ENCODE measurements around the gene GGTLC2. TPM values are rescaled to one million over a fixed set of nuclear protein-coding genes. Genes with fewer than 3 reads are reported as not detected.
"Not testable (repeated sequence)": the region's sequence is repeated elsewhere in the genome, so short reads cannot be mapped to it uniquely, and the experiment has no call there.

Gene GGTLC2
- polyA plus RNA-seq, 1 donor from 2014 or later: not detected

DNA sequence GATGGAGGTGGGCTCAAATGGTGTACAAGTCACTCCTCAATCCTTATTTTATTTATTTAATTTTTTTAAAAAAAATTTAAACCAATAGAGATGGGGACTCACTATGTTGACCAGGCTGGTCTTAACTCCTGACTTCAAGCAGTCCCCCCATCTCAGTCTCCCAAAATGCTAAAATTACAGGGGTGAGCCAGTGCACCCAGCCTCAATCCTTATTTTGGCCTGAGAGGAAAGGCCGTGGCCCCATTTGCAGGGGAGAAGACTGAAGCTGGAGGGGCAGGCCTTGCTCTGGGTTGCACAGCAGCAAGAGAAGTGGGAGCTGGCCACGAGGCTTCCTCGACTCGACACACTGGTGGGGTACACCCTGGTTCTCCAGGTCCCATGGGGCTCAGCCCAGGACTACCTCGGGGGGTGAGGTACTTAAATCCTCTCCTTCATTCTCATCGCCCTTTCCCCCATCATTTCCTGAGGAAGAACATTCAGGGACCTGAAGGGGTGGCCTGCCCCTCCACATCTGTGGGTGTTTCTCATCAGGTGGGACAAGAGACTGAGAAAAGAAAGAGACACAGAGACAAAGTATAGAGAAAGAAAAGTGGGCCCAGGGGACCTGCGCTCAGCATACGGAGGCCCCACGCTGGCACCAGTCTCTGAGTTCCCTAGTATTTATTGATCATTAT is 4.6 kb downstream of the GGTLC2 start:
- not testable (repeated sequence) for H3K9me2 ChIP-seq (ENCODE audit: insufficient read depth, low read length); H3K9me3 ChIP-seq (ENCODE audit: low read length); H3K27me3 ChIP-seq (ENCODE audit: insufficient read depth, low read depth, low read length); H3K9ac ChIP-seq (ENCODE audit: low read length); H3K4me3 ChIP-seq (ENCODE audit: low read length); H3F3A ChIP-seq (ENCODE audit: insufficient read depth, low read length, poor library complexity, severe bottlenecking); H3K36me3 ChIP-seq (ENCODE audit: insufficient read depth, low read length); H4K20me1 ChIP-seq (ENCODE audit: insufficient read depth); H3K4me2 ChIP-seq (ENCODE audit: low read length); H3K79me2 ChIP-seq (replicated peaks; ENCODE audit: insufficient read depth, low read length); H2AFZ ChIP-seq (ENCODE audit: low read depth, low read length); H3K27ac ChIP-seq (ENCODE audit: low read length)

DNA sequence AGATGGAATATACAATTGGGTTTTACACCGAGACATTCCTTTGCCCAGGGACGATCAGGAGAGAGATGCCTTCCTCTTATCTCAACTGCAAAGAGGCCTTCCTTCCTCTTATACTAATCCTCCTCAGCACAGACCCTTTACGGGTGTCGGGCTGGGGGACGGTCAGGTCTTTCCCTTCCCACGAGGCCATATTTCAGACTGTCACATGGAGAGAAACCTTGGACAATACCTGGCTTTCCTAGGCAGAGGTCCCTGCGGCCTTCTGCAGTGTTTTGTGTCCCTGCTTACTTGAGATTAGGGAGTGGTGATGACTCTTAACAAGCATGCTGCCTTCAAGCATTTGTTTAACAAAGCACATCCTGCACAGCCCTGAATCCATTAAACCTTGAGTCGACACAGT is 5.3 kb downstream of the GGTLC2 start:
- not testable (repeated sequence) for H3K9ac ChIP-seq (ENCODE audit: low read length); H4K20me1 ChIP-seq (ENCODE audit: insufficient read depth); H3F3A ChIP-seq (ENCODE audit: insufficient read depth, low read length, poor library complexity, severe bottlenecking); H3K79me2 ChIP-seq (replicated peaks; ENCODE audit: insufficient read depth, low read length); H3K36me3 ChIP-seq (ENCODE audit: insufficient read depth, low read length); H3K27ac ChIP-seq (ENCODE audit: low read length); H3K9me3 ChIP-seq (ENCODE audit: low read length); H3K4me2 ChIP-seq (ENCODE audit: low read length); H3K4me3 ChIP-seq (ENCODE audit: low read length); H3K9me2 ChIP-seq (ENCODE audit: insufficient read depth, low read length); H2AFZ ChIP-seq (ENCODE audit: low read depth, low read length); H3K27me3 ChIP-seq (ENCODE audit: insufficient read depth, low read depth, low read length)

DNA sequence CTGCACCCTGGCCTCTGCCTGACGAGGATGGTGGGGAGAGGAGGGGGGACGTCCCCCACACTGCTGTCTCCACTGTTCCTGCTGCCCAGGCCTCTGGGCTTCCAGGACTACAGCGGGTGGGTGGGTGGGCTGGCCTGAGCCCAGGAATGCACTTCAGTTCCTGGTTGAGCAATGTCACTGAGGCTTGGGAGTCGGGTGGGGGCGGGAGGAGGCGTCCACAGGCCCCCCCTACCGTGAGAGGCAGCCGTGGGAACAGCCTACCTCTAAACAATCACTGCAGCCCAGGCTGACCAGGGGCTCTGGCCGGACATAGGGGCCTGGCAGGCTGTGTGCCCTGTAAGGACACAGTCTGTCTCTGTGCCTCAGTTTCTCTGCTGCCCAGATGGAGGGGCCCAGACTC is 6.0 kb downstream of the GGTLC2 start:
- H3K36me3 ChIP-seq (ENCODE audit: insufficient read depth, low read length); H3K27ac ChIP-seq (ENCODE audit: low read length); H3K4me3 ChIP-seq (ENCODE audit: low read length); H3K27me3 ChIP-seq (ENCODE audit: insufficient read depth, low read depth, low read length); H2AFZ ChIP-seq (ENCODE audit: low read depth, low read length); H3K9me2 ChIP-seq (ENCODE audit: insufficient read depth, low read length); H3K9ac ChIP-seq (ENCODE audit: low read length); H3K4me2 ChIP-seq (ENCODE audit: low read length); H3F3A ChIP-seq (ENCODE audit: insufficient read depth, low read length, poor library complexity, severe bottlenecking); H4K20me1 ChIP-seq (ENCODE audit: insufficient read depth); H3K79me2 ChIP-seq (replicated peaks; ENCODE audit: insufficient read depth, low read length); H3K9me3 ChIP-seq (ENCODE audit: low read length): not testable (repeated sequence)

DNA sequence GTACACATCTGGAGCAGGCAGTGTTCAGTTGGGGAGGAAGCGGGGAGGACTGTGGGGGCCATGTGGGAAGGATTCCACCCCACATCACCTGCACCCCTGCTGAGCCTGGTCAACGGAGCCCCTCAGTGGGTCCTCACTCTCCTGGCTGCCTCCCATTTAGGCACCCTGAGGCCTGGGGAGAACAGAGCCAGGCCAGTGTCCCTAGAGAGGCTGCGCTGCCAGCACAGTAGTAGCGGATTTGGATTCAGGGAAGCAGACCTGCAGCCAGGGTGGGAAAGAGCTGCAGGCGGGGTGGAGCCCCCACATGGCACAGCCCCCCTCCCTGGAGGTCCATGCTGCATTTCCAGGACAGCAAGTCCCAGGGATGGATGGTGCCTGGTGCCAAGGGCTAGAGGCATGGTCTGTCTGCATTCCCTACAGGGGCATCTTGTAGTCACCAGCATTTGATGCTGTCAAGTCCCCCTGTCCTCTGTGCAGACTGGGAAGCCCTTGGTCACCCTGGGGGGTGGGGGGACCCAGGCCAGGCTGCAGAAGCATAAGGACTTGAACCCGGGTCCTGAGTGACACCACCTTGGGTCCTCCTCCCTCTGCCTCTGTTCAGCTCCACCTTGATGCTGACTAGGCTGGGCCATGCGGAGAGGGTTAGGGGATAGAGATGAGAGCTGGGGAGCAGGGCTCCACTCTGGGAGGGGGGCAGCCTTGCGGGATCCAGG is 6.5 kb downstream of the GGTLC2 start:
- not testable (repeated sequence) for H3K4me2 ChIP-seq (ENCODE audit: low read length); H3F3A ChIP-seq (ENCODE audit: insufficient read depth, low read length, poor library complexity, severe bottlenecking); H3K27me3 ChIP-seq (ENCODE audit: insufficient read depth, low read depth, low read length); H3K9ac ChIP-seq (ENCODE audit: low read length); H4K20me1 ChIP-seq (ENCODE audit: insufficient read depth); H3K9me3 ChIP-seq (ENCODE audit: low read length); H3K27ac ChIP-seq (ENCODE audit: low read length); H3K9me2 ChIP-seq (ENCODE audit: insufficient read depth, low read length); H3K79me2 ChIP-seq (replicated peaks; ENCODE audit: insufficient read depth, low read length); H2AFZ ChIP-seq (ENCODE audit: low read depth, low read length); H3K4me3 ChIP-seq (ENCODE audit: low read length); H3K36me3 ChIP-seq (ENCODE audit: insufficient read depth, low read length)

DNA sequence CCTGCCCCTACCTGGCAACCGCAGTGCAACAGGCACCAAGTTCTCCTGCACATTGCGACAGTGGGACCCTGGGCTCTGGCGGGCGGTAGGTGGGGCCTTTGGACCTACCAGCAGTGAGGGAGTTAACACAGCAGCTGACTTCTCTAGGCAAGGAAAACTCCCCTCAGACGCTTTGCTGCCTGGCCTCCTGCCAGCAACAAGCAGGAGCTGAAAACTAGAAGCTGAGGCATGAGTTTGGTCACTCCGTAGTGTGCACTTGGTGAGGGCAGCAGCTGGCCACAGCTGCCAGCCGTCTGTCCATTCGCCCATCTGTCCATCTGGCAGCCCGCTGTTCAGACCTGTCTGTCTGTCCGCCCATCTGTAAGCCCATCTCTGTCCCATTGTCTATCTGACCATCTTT is 7.2 kb downstream of the GGTLC2 start:
- not testable (repeated sequence) for H3K9me3 ChIP-seq (ENCODE audit: low read length); H3K4me2 ChIP-seq (ENCODE audit: low read length); H3F3A ChIP-seq (ENCODE audit: insufficient read depth, low read length, poor library complexity, severe bottlenecking); H3K79me2 ChIP-seq (replicated peaks; ENCODE audit: insufficient read depth, low read length); H3K9me2 ChIP-seq (ENCODE audit: insufficient read depth, low read length); H2AFZ ChIP-seq (ENCODE audit: low read depth, low read length); H3K9ac ChIP-seq (ENCODE audit: low read length); H3K27ac ChIP-seq (ENCODE audit: low read length); H3K27me3 ChIP-seq (ENCODE audit: insufficient read depth, low read depth, low read length); H3K36me3 ChIP-seq (ENCODE audit: insufficient read depth, low read length); H3K4me3 ChIP-seq (ENCODE audit: low read length); H4K20me1 ChIP-seq (ENCODE audit: insufficient read depth)

DNA sequence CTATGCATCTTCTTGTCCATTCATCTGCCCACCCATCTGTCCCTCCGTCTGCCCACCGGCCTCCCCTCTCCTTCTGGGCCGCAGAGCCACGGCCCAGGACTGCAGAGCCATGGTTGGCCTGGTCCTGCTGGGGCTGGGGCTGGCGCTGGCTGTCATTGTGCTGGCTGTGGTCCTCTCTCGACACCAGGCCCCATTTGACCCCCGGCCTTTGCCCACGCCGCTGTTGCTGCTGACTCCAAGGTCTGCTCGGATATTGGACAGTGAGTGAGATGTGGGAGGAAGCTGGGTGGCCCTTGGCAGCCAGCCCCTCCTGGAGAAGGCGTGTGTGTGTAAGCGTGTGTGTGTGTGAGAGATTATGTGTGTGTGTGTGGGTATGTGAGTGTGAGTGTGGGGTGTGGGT is 7.7 kb downstream of the GGTLC2 start:
- H3K4me2 ChIP-seq (ENCODE audit: low read length); H3F3A ChIP-seq (ENCODE audit: insufficient read depth, low read length, poor library complexity, severe bottlenecking); H3K9me2 ChIP-seq (ENCODE audit: insufficient read depth, low read length); H3K9ac ChIP-seq (ENCODE audit: low read length); H3K4me3 ChIP-seq (ENCODE audit: low read length); H4K20me1 ChIP-seq (ENCODE audit: insufficient read depth); H2AFZ ChIP-seq (ENCODE audit: low read depth, low read length); H3K27me3 ChIP-seq (ENCODE audit: insufficient read depth, low read depth, low read length); H3K9me3 ChIP-seq (ENCODE audit: low read length); H3K79me2 ChIP-seq (replicated peaks; ENCODE audit: insufficient read depth, low read length); H3K36me3 ChIP-seq (ENCODE audit: insufficient read depth, low read length); H3K27ac ChIP-seq (ENCODE audit: low read length): not testable (repeated sequence)

DNA sequence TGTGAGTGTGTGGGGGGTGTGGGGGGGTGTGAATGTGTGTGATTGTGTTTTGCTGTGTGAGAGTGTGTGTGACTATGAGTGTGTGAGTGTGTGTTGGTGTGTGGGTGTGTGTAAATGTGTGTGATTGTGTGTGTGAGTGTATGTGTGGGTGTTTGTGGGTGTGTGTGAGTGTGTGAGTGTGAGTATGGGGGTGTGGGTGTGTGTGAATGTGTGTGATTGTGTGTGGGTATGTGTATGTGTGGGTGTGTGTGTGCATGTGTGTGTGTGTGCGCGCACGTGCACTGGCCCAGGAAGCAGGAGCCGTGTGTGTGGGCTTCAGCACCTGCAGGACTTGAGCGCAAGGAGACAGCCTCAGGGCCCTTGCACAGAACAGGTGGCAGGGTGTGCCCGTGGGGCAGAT is 8.2 kb downstream of the GGTLC2 start:
- H2AFZ ChIP-seq (ENCODE audit: low read depth, low read length); H3K4me3 ChIP-seq (ENCODE audit: low read length); H3F3A ChIP-seq (ENCODE audit: insufficient read depth, low read length, poor library complexity, severe bottlenecking); H3K9ac ChIP-seq (ENCODE audit: low read length); H3K9me2 ChIP-seq (ENCODE audit: insufficient read depth, low read length); H3K79me2 ChIP-seq (replicated peaks; ENCODE audit: insufficient read depth, low read length); H3K9me3 ChIP-seq (ENCODE audit: low read length); H3K27ac ChIP-seq (ENCODE audit: low read length); H3K36me3 ChIP-seq (ENCODE audit: insufficient read depth, low read length); H3K4me2 ChIP-seq (ENCODE audit: low read length); H4K20me1 ChIP-seq (ENCODE audit: insufficient read depth); H3K27me3 ChIP-seq (ENCODE audit: insufficient read depth, low read depth, low read length): not testable (repeated sequence)

DNA sequence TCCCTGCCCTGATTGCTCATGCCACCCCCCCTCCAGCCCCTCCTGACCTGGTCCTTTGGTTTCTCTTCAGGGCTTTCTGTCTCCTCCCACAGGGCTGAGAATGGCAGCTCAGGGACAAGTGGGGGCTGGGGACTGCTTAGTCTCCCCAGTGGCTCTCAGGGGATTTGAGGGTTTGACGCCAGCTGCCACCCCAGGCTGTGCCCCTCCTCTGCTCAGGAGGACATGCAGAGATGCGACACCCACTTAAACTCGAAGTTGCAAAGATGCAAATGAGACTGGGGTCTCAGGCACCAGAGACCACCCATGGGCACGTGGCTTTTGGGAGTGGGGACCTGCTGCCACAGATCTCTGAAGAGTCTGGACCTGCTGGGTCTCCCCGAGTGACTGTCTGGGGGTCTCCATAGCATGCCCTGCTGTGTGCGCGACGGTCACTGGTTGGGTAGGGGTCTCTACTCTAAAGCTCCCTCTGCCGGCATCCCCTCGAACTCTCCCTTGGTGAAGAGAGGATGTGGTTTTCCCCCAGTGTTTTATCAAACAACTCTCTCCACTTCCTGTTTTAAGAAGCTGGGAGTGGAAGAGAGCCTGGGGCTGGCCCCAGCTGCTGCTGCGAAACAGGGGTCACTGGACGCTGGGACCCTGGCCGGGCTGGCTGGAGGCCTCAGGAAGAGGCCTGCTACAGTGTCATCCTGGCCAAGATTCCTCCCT is 9.4 kb downstream of the GGTLC2 start:
- not testable (repeated sequence) for H3K4me3 ChIP-seq (ENCODE audit: low read length); H3K4me2 ChIP-seq (ENCODE audit: low read length); H2AFZ ChIP-seq (ENCODE audit: low read depth, low read length); H3K9me3 ChIP-seq (ENCODE audit: low read length); H3K9ac ChIP-seq (ENCODE audit: low read length); H3K27me3 ChIP-seq (ENCODE audit: insufficient read depth, low read depth, low read length); H3K36me3 ChIP-seq (ENCODE audit: insufficient read depth, low read length); H3K9me2 ChIP-seq (ENCODE audit: insufficient read depth, low read length); H3F3A ChIP-seq (ENCODE audit: insufficient read depth, low read length, poor library complexity, severe bottlenecking); H4K20me1 ChIP-seq (ENCODE audit: insufficient read depth); H3K27ac ChIP-seq (ENCODE audit: low read length); H3K79me2 ChIP-seq (replicated peaks; ENCODE audit: insufficient read depth, low read length)

All from neural cell (in vitro differentiated cells).